Islet precursor cell (in vitro differentiated cells): ENCODE measurements around the gene CSNK1G2.

Experiments
- DNase-seq: peaks from one replicate; pipeline ENCODE4 v3.0.0-alpha.2; 2018

CSNK1G2 gene

GRCh38 chr19:2022289-2022688 lies 81.3 kb downstream of the CSNK1G2 start:
- no peak for DNase-seq

GRCh38 chr19:2026770-2027169 lies 85.8 kb downstream of the CSNK1G2 start:
- no peak for DNase-seq

GRCh38 chr19:2027361-2027760 lies 86.4 kb downstream of the CSNK1G2 start:
- no peak for DNase-seq
